Hepatocyte (in vitro differentiated cells): ENCODE measurements around the gene GNG13. TPM values are rescaled to one million over a fixed set of nuclear protein-coding genes. Genes with fewer than 3 reads are reported as not detected.

Experiments
- DNase-seq: peaks from one replicate; pipeline ENCODE4 v3.0.0-alpha.2; 2016; ENCODE audit warnings: low spot score
- H2AFZ ChIP-seq: fragments of 200-600 bp; sonication (generic); 2 replicates; pipeline ENCODE4 v1.6.0; 2016; ENCODE audit warnings: antibody characterized with exemption, mild to moderate bottlenecking
- H3K27ac ChIP-seq: fragments of 200-600 bp; sonication (generic); 2 replicates; pipeline ENCODE4 v1.5.1; 2016; ENCODE audit warnings: mild to moderate bottlenecking
- H3K27me3 ChIP-seq: fragments of 200-600 bp; sonication (generic); 2 replicates; pipeline ENCODE4 v1.6.1; 2016
- H3K36me3 ChIP-seq: fragments of 200-600 bp; sonication (generic); replicated peaks from 2 replicates; pipeline ENCODE4 v1.5.1; 2016; ENCODE audit warnings: low read depth; ENCODE audit not compliant: insufficient read depth
- H3K4me1 ChIP-seq: fragments of 200-600 bp; sonication (generic); 2 replicates; pipeline ENCODE4 v1.5.1; 2016; ENCODE audit warnings: mild to moderate bottlenecking, moderate library complexity; ENCODE audit not compliant: insufficient read depth
- H3K4me2 ChIP-seq: fragments of 200-600 bp; sonication (generic); 2 replicates; pipeline ENCODE4 v1.6.0; 2016
- H3K4me3 ChIP-seq: fragments of 200-600 bp; sonication (generic); 2 replicates; pipeline ENCODE4 v1.5.1; 2016; ENCODE audit warnings: mild to moderate bottlenecking
- H3K79me2 ChIP-seq: fragments of 200-600 bp; sonication (generic); 2 replicates; pipeline ENCODE4 v1.6.0; 2017; ENCODE audit warnings: mild to moderate bottlenecking
- H3K9me2 ChIP-seq: fragments of 200-600 bp; sonication (generic); replicated peaks from 2 replicates; pipeline ENCODE4 v1.6.0; 2017; ENCODE audit warnings: mild to moderate bottlenecking; ENCODE audit not compliant: insufficient read depth
- H3K9me3 ChIP-seq: fragments of 200-600 bp; sonication (generic); 2 replicates; pipeline ENCODE4 v1.5.1; 2016; ENCODE audit warnings: low read depth, mild to moderate bottlenecking
- H4K20me1 ChIP-seq: fragments of 200-600 bp; sonication (generic); 2 replicates; pipeline ENCODE4 v1.6.0; 2016; ENCODE audit warnings: mild to moderate bottlenecking; ENCODE audit not compliant: insufficient read depth, poor library complexity, severe bottlenecking
- EZH2 ChIP-seq: fragments of 200-600 bp; sonication (generic); IDR thresholded peaks from 2 replicates; pipeline ENCODE4 v1.6.1; 2016; ENCODE audit warnings: antibody characterized with exemption, mild to moderate bottlenecking, borderline replicate concordance
- EZH2phosphoT487 ChIP-seq: fragments of 200-600 bp; sonication (generic); IDR thresholded peaks from one replicate; pipeline ENCODE4 v1.6.1; 2018; ENCODE audit warnings: antibody characterized with exemption, mild to moderate bottlenecking, low read depth, moderate library complexity; ENCODE audit not compliant: unreplicated experiment, severe bottlenecking
- WGBS: methylation state at CpG from one replicate; pipeline ENCODE4 v1.1.6; 2016; ENCODE audit warnings: low lambda C conversion rate; ENCODE audit errors: missing lambda C conversion rate; 5-methylcytosine and 5-hydroxymethylcytosine counted together
- polyA plus RNA-seq: library from polyadenylated mRNA; unstranded; fragments of >200 nt; fragmentation: Nextera tagmentation; extraction: Ambion mirVana; gene quantifications from 2 replicates; pipeline ENCODE4 v1.2.1, GENCODE V29; 2016
- total RNA-seq: library from RNA; depleted of rRNA; stranded (reverse); fragments of >200 nt; gene quantifications from 2 replicates; pipeline ENCODE4 v1.2.3, GENCODE V29; 2014
- TF ChIP-seq, protein P1 (sequence below): fragments of 200-600 bp; sonication (generic); IDR thresholded peaks from 2 replicates; pipeline ENCODE4 v1.5.1; 2016; ENCODE audit warnings: antibody characterized with exemption, mild to moderate bottlenecking; ENCODE audit not compliant: poor library complexity

Gene GNG13
- total and polyA plus RNA-seq, 2 experiments from 2014 or later = not detected

DNA sequence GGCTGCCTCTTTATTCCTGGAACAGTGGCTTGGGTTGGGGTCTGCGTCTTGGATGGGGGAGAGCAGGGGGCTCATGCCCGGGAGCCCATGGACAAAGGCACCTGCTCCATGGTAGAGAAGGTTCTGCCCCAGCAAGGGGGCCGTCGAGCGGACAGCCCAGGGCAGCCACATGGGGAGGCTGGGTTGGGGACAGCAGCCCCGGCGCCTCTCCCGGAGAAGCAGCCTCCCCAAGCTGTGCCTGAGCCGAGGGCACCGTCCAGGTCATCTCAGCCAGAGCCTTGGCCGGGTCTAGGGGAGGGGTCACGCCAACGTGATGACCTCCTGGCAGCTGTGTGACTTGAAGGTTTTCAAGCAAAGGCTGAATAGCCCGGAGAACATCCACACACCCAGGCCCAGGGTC is 32.9 kb upstream of the GNG13 start:
- no peaks in the 10 kb centered on the region for H3K79me2 ChIP-seq
- H3K9me2 ChIP-seq = no peaks in the 10 kb centered on the region
- no peak overlapping the region for H3K4me2 ChIP-seq
- no peaks in the 10 kb centered on the region for H3K4me1 ChIP-seq
- no peak overlapping the region for H3K27ac ChIP-seq
- 89% methylated on average over 14 of the region's 14 CpGs for WGBS
- no peaks in the 10 kb centered on the region for H3K9me3 ChIP-seq
- no peak for DNase-seq
- H2AFZ ChIP-seq = no peak overlapping the region
- no peak overlapping the region for H3K4me3 ChIP-seq
- H3K27me3 ChIP-seq = no peaks in the 10 kb centered on the region
- H4K20me1 ChIP-seq = no peaks in the 10 kb centered on the region
- no peaks in the 10 kb centered on the region for H3K36me3 ChIP-seq
- TF ChIP-seq EZH2phosphoT487 (no peak), EZH2 (no peak)
- TF ChIP-seq, protein P1, sequence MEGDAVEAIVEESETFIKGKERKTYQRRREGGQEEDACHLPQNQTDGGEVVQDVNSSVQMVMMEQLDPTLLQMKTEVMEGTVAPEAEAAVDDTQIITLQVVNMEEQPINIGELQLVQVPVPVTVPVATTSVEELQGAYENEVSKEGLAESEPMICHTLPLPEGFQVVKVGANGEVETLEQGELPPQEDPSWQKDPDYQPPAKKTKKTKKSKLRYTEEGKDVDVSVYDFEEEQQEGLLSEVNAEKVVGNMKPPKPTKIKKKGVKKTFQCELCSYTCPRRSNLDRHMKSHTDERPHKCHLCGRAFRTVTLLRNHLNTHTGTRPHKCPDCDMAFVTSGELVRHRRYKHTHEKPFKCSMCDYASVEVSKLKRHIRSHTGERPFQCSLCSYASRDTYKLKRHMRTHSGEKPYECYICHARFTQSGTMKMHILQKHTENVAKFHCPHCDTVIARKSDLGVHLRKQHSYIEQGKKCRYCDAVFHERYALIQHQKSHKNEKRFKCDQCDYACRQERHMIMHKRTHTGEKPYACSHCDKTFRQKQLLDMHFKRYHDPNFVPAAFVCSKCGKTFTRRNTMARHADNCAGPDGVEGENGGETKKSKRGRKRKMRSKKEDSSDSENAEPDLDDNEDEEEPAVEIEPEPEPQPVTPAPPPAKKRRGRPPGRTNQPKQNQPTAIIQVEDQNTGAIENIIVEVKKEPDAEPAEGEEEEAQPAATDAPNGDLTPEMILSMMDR = no peak

- TF ChIP-seq, protein P1 = no peak
- TF ChIP-seq EZH2phosphoT487 (no peak), EZH2 (no peak)
- Histone ChIP-seq H3K27me3 (no peaks in the 10 kb centered on the region), H3K9me3 (no peaks in the 10 kb centered on the region), H4K20me1 (no peaks in the 10 kb centered on the region), H3K4me1 (no peaks in the 10 kb centered on the region), H3K4me2 (no peak overlapping the region), H3K27ac (no peak overlapping the region), H3K36me3 (no peaks in the 10 kb centered on the region), H3K9me2 (no peaks in the 10 kb centered on the region), H3K4me3 (no peak overlapping the region), H2AFZ (no peak overlapping the region), H3K79me2 (no peaks in the 10 kb centered on the region)
- DNase-seq = peak; percentile 33
- WGBS = 78% methylated on average over 25 of the region's 35 CpGs
These were observed 32.3 kb upstream of the GNG13 start for GRCh38 chr16:832652-833336.

DNA sequence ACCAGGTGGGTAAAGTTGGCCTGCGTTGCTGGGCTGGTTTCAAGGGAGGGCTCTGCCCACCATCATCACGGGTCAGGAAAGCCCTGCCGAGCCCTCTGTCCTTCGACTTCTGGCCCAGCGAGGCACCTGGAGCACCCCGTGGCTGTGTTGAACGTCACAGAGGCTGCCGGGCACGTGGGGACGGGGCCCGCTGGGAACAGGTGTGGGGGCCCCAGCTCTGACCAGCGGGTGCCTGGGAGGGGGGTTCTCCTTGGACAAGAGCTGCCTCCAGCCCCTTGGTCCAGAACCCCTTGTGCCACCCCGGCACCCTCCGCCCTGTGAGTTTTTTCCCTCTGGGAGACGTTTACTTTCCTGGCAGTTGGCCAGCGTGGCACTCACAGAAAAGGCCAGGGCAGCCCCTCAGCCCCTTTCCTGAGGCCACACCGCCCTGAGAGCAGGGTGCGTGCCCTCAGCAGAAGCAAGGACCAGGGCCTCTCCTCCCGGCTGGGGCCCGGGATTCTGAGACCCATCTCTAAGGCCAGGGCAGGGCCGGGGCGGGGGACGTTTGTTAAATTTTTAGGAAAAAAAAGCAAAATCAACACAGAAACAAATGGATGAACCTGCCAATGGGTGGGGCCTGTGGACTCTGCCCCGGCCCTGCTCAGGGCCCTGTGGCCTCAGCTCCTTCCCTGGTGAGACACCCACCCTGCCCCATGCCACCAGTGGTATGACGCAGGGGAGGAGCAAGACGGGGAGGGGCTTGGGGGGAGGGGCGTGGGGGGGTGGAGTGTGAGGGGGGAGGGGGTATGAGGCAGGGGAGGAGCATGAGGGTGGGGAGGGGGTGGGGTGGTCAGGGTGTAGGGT is 31.3 kb upstream of the GNG13 start:
- Histone ChIP-seq H2AFZ (no peak overlapping the region), H3K27ac (no peak overlapping the region), H3K4me3 (no peak overlapping the region), H3K79me2 (no peaks in the 10 kb centered on the region), H3K27me3 (no peaks in the 10 kb centered on the region), H3K9me3 (no peaks in the 10 kb centered on the region), H3K4me2 (no peak overlapping the region), H3K36me3 (no peaks in the 10 kb centered on the region), H3K4me1 (no peaks in the 10 kb centered on the region), H3K9me2 (no peaks in the 10 kb centered on the region), H4K20me1 (no peaks in the 10 kb centered on the region)
- TF ChIP-seq EZH2 = no peak
- no peak for TF ChIP-seq EZH2phosphoT487
- TF ChIP-seq, protein P1 = no peak
- WGBS = 88% methylated on average over 23 of the region's 27 CpGs
- DNase-seq = no peak
